HG02981 (cell line): Measurements from ENCODE around the gene PLA2G4B.

Experiments
- ATAC-seq: cut with Tn5 transposase; IDR thresholded peaks from one replicate; pipeline ENCODE4 v1.9.1; 2021; ENCODE audit warnings: mild to moderate bottlenecking, moderate library complexity; ENCODE audit not compliant: unreplicated experiment

The PLA2G4B gene

GRCh38 chr15:41806291-41807181 is 32.1 kb upstream of the PLA2G4B start:
- ATAC-seq: no peak

GRCh38 chr15:41809121-41809520 is 29.5 kb upstream of the PLA2G4B start:
- no peak for ATAC-seq

DNA sequence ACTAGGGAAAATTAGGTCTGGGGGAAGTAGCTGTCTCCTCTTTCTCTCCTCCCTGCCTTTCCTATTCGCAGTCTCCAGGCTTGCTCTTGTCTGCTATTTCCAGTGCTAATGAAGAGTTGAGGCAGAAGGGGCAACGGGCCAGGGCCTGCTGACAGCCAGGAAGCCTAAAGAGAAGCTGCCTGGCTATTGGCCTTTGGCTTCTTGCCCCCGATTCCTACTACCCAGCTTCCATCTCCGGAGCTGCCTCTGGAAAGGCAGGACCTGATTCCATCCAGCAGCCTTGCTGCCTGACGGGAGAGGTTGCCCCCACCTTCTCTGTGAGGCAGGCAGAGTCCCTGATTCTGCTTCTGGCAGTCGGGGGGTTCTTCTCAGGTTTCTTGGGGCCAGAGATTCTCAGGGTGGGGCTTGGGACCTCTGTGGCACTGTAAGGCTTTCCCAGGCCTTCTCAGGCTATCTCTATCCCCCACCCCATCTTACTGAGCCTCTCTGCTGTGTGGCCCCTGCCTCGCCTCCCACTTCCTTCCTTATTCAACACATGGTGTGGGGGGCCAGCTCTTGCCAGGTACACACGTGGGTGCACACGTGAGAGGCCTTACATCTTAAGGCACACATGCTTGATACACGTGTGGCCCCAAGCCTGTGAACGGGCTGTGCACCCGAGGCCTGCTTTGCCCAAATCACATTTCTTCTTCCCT is 29.0 kb upstream of the PLA2G4B start:
- no peak for ATAC-seq

- ATAC-seq: no peak
Observed at GRCh38 chr15:41810651-41811431, 27.8 kb upstream of the PLA2G4B start.

GRCh38 chr15:41811432-41812195 is 27.0 kb upstream of the PLA2G4B start:
- ATAC-seq: no peak

DNA sequence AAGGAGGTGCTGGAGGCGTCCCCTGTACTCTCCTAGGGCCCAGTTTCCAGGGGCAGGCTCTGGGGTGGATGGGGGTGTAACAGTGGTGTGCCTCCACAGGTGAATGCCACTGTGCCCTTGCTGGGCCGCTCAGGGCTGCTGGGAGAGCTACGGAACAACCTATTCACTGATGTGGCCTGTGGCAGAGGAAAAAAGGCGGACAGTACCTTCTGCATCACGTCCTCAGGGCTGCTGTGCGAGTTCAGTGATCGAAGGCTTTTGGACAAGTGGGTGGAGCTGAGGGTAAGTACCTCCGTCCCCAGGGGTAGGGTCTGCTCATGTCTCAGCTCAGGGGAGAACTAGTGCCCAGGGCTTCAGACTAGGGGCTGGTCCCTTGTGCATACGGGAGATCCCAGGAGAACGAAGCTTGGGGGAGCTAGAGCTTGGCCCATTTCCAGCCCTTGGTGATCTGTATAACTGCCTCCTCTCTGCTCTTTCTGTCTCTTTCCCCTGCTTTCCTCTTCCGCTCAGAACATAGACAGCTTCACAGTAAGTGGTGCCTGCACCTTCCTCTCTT is 25.7 kb upstream of the PLA2G4B start:
- no peak for ATAC-seq

DNA sequence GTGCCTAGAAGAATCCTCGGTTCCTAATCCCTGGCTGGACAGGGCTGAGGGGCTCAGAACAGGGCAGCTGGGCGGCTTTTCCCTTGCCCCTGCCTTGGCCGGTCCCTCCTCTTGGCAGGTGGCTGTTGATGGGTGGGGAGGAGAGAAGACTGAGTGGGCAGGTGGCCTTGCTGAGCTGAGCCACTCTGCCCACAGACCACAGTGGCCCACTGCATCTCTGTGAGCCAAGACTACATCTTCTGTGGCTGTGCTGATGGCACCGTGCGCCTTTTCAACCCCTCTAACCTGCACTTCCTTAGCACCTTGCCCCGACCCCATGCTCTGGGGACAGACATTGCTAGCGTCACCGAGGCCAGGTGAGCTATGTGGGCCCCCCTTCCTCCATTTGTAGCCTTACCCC is 25.2 kb upstream of the PLA2G4B start:
- ATAC-seq: no peak

DNA sequence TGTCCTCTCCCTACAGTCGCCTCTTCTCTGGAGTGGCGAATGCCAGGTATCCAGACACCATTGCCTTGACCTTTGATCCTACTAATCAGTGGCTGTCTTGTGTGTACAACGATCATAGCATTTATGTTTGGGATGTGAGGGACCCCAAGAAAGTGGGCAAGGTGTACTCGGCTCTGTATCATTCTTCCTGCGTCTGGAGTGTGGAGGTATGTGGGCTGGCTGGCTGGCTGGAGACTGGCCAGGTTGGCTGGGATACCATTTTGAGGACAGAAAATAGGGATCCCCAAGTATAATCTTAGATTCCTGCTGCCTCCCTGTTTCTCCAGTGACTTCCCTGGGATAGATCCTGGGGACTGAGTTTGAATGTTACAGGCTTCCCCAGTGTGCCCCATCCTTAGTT is 24.1 kb upstream of the PLA2G4B start:
- no peak for ATAC-seq

DNA sequence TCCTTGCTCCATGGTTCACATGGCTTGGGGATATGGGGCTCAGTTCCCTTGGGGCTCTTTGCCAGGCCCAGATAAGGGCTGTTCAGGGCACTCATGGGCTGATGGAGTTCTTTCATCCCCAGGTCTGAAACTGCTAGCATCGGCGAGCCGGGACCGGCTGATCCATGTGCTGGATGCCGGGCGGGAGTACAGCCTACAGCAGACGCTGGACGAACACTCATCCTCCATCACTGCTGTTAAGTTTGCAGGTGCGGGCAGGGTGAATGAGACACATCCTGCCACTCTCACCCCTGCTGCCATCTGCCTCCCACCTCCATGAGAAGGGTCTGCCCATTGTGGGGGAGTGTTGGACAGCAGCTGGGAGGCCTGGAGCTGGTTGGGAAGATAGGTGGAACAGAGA is 21.9 kb upstream of the PLA2G4B start:
- ATAC-seq: no peak

- ATAC-seq: no peak
Observed at GRCh38 chr15:41817327-41817726, 21.3 kb upstream of the PLA2G4B start.

- ATAC-seq: no peak
Observed at GRCh38 chr15:41817781-41818180, 20.9 kb upstream of the PLA2G4B start.

DNA sequence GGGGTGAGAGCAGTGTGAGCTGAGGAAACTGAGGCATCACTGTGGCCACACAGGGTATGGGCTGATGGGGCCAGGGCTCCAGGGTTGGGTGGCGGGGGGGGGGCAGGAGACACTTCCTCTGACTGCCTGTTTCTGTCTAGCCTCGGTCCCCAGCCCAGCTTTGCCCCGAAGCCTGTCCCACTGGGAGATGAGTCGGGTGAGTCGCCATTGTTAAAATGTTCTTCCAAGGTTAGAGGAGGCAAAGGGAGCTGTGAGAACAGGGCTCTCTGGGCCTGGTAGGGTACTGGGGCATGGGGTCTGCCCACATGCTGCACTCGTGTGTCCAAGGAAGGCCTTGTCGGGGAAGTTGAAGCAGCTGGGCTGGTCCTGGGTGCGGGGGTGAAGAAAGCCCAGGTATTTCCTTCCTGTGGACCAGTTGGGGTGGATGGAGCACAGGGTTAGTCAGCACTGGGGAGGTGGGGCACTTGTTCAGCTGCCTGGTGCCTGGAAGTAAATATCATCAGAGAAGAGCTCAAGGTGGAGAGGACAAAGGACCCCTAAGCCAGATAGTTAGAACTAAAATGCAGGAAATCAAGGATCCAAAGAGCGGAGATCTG is 19.1 kb upstream of the PLA2G4B start:
- ATAC-seq: no peak

DNA sequence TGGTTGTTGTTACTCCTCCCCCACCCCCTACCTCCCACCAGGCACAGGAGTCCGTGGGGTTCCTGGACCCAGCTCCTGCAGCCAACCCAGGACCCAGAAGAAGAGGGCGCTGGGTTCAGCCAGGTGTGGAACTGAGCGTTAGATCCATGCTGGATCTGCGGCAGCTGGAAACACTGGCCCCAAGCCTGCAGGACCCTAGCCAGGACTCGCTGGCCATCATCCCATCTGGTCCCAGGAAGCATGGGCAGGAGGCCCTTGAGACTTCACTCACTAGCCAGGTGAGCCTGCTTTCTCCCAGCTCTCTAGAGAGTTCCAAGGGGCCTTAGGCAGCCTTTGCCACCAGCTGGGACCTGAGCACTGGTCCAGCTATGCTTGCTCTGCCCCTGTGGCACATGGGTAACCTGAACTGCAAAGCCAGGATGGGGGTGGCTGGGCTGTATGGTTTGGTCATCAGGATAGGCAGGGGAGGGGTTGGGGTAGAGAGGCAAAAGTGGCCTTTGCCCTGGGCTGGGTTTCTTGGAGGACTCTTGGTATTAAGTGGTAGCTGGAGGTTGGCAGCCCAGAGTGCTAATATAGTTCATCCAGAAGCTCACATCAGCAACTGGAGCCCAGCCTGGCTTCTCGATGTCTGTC is 17.7 kb upstream of the PLA2G4B start:
- ATAC-seq: no peak

DNA sequence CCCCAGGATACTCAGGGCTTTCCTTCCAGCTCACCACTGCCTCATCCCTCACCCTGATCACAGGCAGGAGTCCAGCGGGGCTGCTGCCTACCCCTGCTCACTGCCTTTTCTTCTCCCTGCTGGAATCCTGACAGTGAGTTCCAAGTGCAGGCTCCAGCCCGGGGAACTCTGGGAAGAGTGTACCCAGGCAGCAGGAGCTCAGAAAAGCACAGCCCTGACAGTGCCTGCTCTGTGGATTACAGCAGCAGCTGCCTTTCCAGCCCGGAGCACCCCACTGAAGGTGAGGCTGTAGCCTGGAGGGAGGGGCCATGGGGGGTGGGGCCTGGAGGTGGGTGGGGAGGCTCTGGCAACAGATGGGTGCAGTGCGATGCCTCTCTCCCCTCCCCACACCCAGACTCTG is 16.8 kb upstream of the PLA2G4B start:
- ATAC-seq: no peak

DNA sequence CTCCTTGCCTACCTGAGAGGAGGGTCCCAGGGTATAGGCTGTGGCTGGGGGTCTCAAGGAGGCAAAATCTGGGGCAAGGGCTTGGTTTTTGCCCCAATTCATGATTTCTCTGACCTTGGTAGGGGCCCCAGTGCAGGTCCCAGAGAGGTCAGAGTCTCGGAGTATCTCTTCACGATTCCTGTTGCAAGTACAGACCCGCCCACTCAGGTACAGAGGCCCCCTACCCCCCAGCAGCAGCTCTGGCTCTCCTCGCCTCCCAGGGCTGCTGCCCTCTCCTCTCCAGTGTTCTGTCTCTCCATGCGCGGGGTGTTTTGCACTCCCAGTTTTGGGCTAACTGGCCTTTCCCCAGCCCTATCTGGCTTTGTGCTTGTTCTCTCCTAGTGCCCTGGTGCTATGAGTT is 16.2 kb upstream of the PLA2G4B start:
- ATAC-seq: no peak

- ATAC-seq: no peak
Observed at GRCh38 chr15:41822957-41823356, 15.7 kb upstream of the PLA2G4B start.

GRCh38 chr15:41823502-41823901 is 15.1 kb upstream of the PLA2G4B start:
- ATAC-seq: no peak

DNA sequence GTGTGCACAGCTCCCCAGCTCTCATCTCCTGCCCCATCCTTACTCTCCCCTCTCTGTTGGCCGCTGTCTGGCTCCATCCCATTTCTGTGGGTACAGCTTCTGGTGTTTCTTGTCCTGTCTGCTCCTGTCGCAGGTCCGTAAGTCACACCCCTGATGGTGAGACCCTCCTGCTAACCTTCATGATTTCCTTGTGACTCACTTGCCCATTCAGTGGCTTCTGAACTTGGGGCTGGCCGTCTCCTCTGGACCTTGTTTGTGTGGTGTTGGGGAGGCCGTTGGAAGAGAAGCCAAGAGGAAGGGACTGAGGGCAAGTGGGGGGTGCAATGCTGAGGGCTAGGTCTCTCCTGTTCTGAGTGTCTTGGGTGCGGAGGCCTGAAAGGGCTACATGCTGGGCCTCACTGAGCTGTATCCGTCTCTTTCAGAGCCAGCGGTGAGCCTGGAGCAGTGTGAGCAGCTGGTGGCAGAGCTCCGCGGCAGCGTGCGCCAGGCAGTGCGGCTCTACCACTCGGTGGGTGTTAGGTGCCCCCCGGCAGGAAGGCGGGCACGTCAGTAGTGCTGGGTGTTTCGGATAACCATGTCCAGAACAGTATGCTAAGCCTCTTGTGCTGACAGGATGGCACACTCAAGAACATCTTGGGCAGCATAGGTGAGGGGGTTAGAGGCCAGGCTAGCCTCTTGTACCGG is 14.4 kb upstream of the PLA2G4B start:
- ATAC-seq: no peak

- no peak for ATAC-seq
Observed at GRCh38 chr15:41825145-41825544, 13.5 kb upstream of the PLA2G4B start.
